GM21786 (cell line): ENCODE results near the gene C6orf89.
"Not testable (repeated sequence)": the region's sequence is repeated elsewhere in the genome, so short reads cannot be mapped to it uniquely, and the experiment has no call there.

Experiments used
- ATAC-seq: cut with Tn5 transposase; IDR thresholded peaks from one replicate; pipeline ENCODE4 v1.9.1; 2021; ENCODE audit not compliant: unreplicated experiment

C6orf89 gene

DNA sequence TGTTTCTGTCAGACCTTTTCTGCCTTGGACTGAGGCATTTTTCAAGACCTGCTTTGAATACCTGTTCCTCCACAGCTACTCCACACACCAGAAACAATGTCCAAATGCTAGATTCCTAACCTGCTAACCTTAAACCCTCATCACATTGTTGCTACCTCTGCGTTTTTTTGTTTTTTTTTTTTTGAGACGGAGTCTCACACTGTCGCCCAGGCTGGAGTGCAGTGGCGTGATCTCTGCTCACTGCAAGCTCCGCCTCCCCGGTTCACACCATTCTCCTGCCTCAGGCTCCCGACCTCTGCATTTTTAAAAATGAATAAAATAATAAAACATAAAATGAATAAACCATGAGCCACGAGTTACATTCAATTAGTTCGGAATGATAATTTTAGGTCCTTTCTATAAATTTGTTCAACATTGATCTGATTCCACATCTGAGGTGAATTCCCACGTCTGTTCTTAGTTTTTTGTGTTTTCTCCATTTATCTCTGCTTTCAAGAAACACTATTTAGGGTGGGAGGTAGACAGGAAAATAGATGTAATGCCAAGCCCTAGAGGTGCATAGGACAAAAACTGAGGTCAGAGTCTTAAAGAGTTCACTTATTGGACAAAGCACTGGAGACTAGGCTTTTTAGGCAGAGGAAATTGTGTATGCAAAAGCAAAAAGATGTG is 1.3 kb downstream of the C6orf89 start:
- ATAC-seq: no peak

DNA sequence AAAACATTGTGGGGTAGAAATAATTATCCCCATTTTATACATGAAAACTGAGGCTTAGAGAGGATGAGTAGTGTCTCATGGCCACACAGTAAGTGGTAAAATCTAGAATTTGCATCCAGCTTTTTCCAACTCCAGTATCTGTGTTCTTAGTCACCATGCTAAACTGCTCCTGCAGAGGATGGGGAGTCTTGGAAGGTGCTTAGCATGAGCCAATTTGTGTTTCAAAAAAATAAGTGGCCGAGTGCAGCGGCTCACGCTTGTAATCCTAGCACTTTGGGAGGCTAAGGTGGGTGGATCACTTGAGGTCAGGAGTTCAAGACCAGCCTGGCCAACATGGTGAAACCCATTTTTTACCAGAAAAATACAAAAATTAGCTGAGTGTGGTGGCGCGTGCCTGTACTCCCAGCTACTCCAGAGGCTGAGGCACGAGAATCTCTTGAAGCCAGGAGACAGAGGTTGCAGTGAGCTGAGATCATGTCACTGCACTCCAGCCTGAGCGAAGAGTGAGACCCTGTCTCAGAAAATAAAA is 2.4 kb downstream of the C6orf89 start:
- no peak for ATAC-seq

DNA sequence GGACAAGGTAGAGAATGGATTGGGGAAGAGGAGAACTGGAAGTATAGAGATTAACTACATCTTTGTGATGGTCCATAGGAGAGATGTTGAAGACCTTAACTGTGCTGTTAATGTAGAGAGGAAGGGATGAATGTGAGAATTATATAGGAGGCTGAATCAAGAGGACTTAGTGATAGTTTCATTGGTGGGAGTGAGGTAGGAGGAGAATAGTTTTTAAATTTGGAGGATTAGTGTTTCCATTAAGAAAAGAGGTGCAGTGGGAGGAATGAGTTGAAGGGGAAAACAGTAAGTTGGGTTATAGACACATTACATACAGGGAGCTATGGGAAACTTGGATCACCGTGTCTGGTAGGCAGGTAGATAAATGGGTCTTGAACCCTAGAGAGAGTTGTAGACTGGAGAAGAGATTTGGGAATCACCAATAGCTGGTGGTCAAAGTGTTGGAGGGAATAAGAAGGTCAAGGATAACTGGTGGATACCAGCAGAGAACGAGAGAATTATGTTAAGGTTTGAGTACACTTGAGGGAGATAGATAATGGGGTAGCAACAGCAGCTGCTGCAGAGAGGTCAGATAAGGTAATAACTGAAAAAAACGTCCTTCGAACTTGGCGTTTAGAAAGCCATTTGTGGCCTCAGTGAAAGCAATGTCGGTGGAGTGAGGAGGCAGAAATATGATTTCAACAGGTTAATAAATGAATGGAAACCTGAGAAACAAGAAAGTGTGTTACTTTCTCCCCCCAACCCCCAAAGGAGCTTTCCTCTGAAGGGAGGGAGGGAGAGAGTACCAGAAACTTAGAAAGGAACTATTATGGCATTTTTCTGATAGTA is 3.1 kb downstream of the C6orf89 start:
- no peak for ATAC-seq

DNA sequence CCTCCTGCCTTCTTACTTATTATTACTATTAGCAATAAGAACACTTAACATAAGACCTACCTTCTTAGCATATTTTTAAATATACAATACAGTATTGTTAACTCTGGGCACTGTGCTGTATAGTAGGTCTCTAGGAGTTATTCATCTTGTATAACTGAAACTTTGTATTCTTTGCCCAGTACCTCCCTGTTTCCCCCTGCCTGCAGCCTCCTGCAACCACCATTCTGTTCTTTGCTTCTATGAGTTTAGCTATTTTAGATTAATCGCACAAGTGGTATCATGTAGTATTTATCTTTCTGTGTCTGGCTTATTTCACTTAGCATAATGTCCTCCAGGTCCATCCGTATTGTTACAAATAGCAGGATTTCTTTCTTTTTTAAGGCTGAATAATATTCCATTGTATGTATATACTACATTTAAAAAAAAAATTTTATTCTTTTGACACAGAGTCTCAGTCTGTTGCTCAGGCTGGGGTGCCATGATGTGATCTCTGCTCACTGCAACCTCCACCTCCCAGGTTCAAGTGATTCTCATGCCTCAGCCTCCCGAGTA is 4.4 kb downstream of the C6orf89 start:
- ATAC-seq: no peak

DNA sequence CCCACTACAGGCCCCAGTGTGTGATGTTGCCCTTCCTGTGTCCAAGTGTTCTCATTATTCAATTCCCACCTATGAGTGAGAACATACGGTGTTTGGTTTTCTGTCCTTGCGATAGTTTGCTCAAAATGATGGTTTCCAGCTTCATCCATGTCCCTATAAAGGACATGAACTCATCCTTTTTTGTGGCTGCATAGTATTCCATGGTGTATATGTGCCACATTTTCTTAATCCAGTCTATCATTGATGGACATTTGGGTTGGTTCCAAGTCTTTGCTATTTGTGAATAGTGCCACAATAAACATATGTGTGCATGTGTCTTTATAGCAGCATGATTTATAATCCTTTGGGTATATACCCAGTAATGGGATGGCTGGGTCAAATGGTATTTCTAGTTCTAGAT is 5.4 kb downstream of the C6orf89 start:
- ATAC-seq: not testable (repeated sequence)

DNA sequence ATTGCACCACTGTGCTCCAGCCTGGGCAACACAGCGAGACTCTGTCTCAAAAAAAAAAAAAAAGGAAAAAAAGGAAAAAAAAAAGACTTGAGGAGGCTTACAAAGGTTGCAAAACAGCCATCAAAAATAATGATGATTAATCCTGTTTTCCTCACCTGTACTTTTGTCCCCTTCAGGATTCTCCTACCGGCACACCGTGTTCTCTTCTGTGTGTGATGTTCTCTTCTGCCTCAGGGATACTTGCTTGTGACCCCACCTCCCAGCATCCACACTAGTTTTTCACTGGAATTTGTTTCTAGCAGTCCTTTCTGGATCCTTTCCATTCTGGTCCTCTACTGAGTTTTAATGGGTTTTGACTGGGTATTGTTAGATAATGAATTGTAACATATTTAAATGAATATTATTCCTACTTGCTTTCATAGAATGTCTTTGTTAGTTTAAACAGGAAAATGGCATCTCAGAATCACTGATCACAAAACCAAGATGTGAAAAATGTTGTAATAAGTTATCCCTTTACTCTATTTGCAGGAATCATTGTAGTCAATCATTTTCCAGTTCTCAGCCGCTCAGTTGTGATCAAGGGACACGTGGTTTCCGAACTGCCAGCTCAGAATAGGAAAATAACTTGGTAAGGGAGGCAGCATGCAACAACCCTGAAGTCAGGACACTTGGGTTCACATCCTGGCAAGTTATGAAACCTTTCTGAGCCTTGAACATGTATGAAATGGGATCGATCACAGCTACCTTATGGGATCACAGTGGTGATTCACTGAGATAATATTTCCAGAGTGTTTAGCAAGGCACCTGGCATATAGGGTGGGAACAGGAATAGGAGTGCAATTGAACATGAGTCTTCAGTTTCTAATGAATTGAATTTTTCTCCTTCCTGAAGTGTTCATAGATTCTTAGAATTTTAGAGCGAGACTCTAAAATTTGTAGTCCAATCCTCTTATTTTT is 8.5 kb downstream of the C6orf89 start:
- ATAC-seq: no peak

DNA sequence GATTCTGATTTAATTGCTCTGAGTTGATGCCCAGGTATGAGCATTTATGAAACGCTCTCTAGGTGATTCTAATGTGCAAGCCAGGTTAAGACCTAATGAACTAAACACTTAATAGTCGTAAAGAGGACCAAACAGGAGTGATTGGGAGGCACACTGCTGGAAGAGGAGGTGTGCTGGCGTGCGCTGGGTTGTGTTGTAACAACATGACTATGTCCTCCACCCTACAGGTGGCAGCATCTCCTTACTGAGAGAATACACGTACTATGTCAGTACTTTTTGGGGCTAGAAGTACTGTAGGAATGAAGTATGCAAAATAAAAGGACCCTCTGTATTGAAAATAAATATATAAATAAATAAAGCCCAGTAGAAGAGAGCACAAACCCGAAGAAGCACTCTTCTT is 11.9 kb downstream of the C6orf89 start:
- no peak for ATAC-seq

DNA sequence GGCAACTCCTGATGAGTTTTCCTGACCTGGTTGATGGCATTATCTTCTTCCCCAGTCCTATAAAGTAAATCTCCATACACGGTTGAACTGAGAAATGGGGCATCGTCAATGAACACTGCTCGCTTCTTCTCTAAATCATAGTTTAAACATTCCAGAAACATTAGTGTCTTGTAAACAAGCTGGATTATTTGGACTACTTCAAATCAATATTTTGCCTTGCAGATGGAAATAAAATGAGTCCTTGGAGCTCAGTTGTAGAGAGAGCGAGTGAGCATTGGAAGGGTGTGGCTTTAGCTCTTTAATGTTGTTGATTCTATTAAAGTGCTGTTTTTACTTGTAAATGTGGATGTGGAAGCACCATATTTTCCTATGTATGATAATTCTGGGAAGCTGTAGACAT is 18.4 kb downstream of the C6orf89 start:
- ATAC-seq: no peak

DNA sequence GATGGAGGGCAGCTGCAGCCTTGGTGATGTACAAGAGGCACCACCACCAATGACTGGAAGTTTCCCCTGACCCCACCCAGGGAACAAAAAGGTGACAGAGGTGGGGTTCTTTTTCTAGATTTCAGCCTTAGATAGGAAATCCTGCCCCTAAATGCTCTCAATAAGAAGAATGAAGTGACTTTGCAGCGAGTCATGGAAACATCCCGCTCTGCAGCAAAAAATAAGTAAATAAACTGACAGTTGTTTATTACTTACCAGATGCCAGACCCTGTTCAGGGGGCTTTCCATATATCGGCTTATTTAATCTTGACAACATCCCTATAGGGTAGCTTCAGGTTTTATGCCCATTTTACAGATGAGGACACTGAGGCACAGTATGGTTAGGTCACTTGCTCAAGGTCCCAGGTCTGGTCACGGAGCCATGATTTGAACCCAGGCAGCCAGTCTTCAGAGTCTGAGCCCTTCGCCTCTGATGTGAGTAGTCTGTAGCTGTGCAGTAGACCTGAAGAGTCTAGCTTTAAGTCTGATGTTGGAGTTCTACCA is 19.2 kb downstream of the C6orf89 start:
- ATAC-seq: no peak

DNA sequence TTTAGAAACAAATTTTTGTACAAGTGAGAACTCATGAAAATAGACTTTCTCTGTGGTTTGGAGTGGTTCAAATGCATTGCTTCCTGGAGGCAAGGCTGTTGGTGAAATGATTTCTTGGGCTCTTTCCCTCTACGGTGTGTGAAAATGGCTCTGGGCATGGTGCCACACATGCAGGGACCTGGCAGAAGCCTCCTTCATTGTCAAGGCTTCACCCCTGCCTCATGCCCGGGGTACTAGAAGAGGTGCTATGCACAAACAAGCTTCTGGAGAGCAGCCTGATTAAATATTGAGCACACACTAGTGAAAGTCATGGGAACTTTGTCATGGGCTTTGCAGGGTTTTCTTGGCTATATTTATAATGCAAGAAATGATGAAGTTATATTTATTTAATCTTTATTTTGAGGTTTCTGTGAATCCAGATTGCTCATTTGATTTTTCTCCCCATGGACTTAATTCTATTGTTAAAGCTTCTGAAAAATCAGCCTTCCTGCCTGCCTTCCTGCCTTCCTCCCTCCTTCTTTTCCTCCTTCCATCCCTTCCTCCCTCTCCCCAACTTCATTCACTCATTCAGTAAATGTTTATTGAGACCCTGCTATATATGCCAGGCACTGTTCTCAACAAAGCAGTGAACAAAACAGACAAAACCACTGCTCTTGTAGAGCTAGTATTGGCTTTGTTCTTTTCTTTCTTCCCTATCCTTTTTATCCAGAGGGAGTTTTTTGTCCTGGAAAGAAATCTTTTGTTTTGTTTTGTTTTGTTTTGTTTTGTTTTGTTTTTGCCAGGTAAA is 21.0 kb downstream of the C6orf89 start:
- no peak for ATAC-seq

DNA sequence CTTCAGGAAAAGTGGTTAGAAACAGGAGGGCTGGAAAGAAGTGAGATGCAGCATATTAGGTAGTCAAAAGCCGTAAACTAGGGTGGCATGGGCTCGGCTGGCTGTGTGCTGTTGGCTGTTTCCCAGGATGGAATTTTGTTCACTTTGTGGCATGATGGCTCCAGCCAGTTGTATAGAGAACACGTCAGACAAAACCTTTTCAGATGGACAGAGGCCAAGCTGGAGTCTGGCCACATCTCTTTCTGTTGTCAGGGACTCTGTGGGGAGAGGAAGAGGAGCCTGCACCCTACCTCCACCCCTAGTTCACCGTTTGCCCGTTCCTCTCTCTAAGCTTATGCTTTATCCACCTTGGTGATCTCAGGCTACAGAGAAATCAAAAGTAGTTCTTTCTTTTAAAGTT is 22.0 kb downstream of the C6orf89 start:
- no peak for ATAC-seq

DNA sequence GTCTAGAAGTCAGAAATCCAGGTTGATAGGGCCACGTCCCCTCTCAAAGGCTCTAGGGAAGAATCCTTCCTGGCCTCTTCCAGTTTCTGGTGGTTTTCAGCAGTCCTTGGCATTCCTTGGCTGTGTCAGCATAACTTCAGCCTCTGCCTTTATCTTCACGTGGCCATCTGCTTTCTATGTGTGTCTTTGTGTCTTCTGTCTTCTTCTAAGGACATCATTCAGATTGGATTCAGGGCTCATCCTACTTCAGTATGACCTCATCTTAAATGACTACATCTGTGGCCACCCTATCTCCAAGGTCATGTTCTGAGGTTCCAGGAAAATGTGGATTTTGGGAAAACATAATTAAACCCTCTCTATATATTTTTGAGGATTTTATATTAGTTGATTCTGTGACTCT is 23.0 kb downstream of the C6orf89 start:
- ATAC-seq: no peak

DNA sequence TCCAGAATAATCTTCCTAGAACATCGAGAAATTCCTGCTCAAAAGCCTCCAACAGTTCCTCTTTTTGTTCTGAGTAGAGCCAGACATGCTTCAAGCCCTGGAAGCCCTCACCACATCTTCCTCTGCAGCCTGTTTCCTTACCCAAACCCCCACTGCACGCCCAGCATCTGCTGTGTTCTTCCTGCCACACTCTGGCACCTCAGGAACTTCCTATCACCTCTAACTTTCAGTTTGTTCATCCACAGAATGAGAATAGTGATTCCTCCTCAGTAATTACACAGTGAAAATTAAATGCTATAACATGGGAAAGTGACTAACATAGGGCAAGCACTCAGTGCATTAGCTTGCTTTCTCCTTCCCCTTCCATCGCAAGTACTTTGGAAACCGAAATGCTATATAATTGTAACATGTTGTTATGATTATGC is 26.3 kb downstream of the C6orf89 start:
- ATAC-seq: peak; percentile 8

DNA sequence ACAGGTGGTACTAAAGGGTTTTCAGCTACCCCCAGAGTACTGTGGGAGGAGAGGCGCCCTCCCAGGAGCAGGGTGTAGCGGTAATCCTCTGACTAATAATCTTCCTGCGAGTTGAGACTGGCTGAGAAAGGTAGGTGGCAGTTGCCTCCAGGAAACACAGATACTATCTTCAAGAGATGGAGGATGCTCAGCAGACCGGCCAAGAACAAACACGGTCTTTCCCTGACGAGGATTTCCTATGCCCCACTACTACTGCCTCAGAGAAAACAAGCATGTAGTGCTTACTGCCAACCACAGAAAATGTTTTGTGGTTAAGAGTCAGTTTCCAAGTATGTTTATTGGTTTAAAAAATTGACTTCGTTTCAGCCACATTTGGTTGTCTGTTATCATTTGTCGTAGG is 26.8 kb downstream of the C6orf89 start:
- peak; percentile 87 for ATAC-seq

DNA sequence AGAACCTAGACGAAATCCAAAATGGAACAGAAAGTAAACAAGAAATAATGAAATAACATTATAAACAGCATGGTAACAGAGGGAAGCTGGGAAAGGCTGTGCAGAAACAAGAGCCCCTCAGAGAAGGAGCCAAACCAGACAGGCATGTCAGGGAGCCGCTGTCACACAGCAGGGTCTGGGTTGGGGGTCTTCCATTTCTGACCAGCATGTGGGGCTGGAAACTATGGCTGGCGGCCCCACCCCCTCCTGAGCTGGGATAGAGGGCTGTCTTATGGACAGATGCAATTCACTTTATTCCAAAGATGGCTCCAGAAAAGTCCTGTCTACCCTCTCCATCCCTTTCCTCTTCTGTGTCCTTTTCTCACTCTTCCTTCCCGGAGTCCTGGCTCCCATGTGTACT is 27.3 kb downstream of the C6orf89 start:
- no peak for ATAC-seq

DNA sequence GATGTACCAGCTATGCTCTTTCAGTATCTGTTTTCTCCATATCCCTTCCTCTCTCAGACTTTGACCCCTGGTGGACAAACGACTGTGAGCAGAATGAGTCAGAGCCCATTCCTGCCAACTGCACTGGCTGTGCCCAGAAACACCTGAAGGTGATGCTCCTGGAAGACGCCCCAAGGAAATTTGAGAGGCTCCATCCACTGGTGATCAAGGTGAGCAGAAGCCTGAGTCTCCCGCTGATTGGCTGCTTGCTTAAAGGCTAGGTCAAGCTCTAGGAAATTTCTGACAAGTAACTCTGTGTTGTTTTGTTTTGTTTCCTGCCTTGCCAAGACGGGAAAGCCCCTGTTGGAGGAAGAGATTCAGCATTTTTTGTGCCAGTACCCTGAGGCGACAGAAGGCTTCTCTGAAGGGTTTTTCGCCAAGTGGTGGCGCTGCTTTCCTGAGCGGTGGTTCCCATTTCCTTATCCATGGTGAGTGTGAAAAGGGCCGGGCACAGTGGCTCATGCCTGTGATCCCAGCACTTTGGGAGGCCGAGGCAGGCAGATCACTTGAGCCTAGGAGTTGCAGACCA is 28.6 kb downstream of the C6orf89 start:
- no peak for ATAC-seq

DNA sequence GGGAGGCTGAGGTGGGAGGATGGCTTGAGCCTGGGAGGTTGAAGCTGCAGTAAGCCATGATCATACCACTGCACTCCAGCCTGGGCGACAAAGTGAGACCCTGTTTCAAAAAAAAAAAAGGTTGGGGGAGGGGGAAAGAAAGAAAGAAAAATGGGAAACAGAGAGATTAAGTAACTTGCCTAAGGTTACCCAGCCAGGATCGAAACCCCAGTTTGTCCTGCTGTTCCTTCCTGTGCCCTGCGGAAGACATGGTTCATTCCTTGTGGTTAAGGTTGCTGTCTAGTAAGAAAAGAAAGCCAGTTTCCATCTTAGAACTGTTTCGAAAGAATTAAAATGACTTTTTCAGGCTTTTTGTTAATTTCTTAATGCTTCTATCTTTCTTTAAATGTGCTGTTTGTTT is 29.8 kb downstream of the C6orf89 start:
- no peak for ATAC-seq

DNA sequence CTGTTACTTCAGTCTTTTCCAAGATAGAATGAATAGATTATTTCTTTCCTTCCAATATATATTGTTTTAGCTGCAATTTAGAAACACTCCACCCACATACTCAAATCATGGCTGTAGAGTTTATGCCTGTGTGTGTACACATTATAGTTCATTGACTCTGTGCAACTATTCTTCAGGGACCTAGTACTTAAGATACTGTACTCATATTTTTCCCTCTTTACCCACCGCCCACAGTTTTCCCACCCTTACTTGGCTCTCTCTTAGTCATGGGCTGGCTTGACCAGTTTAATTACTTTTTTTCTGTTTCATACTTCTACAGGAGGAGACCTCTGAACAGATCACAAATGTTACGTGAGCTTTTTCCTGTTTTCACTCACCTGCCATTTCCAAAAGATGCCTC is 30.4 kb downstream of the C6orf89 start:
- no peak for ATAC-seq

DNA sequence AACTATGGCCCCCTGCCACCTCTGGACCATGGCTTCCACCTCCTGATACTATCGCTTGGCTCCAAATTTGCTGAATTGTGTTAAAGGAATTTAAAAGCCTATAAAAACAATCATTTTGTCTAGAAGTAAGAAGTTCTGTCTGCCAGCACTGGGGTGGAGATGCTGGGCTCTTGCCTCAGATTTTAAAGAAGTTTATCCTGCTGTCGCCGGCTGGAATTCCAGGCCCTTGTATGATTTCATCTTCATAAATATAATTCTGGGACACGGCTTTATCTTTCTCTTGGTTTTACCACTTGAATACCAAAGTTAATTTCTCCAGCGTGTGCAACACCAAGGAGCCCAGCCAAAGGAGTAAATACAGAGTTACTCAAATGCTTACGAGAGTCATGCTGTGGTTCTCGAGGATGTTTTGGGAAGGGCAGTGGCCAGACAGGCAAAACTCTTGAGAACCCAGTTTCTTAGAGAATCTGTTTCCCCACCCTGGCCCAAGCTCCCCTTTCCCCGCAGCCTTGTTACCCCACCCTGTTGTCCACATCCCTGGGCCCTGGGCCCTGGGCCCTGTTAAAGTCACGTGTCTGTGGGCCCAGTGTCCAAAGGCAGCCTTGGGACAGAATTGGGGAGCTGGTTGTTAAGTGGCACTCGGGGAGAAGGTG is 31.9 kb downstream of the C6orf89 start:
- no peak for ATAC-seq
